A549 treated with Hydrocortisone at 1 μM for 4 hours (cell line): ENCODE measurements around the gene RCE1. TPM values are rescaled to one million over a fixed set of nuclear protein-coding genes. Genes with fewer than 3 reads are reported as not detected.

Experiments used
- total RNA-seq: library from RNA; stranded (reverse); fragments of 200-300 nt; extraction: Qiagen RNA extraction; gene quantifications from 5 replicates; pipeline ENCODE4 v1.2.3, GENCODE V29; 2022

Gene RCE1, protein sequence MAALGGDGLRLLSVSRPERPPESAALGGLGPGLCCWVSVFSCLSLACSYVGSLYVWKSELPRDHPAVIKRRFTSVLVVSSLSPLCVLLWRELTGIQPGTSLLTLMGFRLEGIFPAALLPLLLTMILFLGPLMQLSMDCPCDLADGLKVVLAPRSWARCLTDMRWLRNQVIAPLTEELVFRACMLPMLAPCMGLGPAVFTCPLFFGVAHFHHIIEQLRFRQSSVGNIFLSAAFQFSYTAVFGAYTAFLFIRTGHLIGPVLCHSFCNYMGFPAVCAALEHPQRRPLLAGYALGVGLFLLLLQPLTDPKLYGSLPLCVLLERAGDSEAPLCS
- total RNA-seq: 37.0 to 54.4 TPM (median 52.6 TPM) in 5 replicates

DNA sequence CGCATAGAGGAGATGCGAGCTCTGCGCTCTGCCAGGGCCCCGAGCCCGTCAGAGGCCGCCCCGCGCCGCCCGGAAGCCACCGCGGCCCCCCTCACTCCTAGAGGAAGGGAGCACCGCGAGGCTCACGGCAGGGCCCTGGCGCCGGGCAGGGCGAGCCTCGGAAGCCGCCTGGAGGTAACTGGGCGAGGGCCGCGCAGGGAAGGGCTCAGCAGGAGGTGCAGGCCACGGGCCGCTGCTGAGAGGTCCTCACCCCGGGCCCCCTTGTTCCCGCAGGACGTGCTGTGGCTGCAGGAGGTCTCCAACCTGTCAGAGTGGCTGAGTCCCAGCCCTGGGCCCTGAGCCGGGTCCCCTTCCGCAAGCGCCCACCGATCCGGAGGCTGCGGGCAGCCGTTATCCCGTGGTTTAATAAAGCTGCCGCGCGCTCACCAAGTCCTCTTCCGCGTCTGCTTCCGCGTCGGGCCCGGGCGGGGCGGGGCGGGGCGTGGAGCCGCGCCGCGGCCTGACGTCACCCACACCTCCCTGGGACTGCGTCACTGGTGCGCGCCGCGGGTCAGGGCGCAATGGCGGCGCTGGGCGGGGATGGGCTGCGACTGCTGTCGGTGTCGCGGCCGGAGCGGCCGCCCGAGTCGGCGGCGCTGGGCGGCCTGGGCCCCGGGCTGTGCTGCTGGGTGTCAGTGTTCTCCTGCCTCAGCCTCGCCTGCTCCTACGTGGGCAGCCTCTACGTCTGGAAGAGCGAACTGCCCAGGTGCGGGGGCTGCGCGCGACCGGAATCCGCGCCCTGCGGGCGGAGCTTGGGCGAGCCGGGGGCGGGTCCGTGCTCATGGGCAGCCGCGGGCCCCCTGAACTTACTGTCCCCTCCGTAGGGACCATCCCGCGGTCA, at the start of gene RCE1:
RCE1 (plus strand) TSS at position 546 of the 880 bp plus-strand sequence; CDS start at position 561, 15 bp downstream.

DNA sequence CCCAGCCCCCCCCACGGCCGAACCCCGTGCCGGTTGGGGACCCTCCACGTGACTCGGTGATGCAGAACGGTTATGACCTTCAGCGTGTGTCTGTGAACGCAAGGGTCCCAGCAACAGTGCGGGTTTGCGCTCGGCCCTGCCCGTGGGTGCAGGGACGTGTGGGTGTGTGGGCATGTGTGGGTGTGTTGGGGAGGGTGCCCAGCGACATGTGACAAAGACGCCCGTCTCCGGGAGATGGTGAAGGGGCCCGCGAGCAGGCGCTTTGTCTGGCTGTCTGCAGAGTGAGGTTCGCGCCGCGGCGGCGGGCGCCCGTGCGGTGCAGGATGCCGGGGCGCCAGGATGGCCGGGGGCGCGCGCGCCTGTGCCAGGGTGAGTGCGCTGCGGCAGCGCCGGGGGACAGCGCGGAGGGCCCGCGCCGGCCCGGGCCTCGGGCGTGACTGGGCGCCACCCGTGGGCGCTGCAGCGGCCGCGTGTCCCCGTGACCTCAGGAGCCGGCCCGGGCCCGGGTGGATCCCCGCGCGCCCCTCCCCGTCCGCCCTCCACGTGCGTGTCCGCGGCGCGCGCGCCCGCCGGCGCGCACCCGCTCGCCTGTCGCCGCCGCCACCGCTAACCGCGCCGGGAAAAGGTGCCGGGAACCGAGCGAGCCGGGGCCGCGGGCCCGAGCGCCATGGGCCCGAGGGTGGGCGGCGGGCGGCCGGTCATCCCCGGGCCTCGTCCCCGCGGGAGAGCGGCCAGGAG, 13.4 kb downstream of the RCE1 start, which contains the start of gene LRFN4:
LRFN4 (plus strand) TSS at position 569 of the 738 bp plus-strand sequence. CDS start 681 bp downstream, outside the sequence.

Other genes with a start within 250 kb of the RCE1 start
- gene RBM14, start 226.8 kb upstream of the RCE1 start, total RNA-seq: 64.0 to 79.2 TPM (median 66.7 TPM) in 5 replicates
- gene RBM4, start 204.7 kb upstream of the RCE1 start, total RNA-seq: 128 to 151 TPM (median 134 TPM) in 5 replicates
- gene RBM4B, start 165.6 kb upstream of the RCE1 start, total RNA-seq: 16.7 to 20.7 TPM (median 19.2 TPM) in 5 replicates
- 11.2 to 15.1 TPM (median 11.4 TPM) in 5 replicates for gene SPTBN2, start 114.2 kb upstream of the RCE1 start, total RNA-seq
- gene LRFN4, start 13.6 kb downstream of the RCE1 start, total RNA-seq: 95.7 to 124 TPM (median 107 TPM) in 5 replicates
- 32.4 to 42.9 TPM (median 38.0 TPM) in 5 replicates for gene PC, start 114.9 kb downstream of the RCE1 start, total RNA-seq
- 45.5 to 81.5 TPM (median 70.4 TPM) in 5 replicates for gene C11orf86, start 131.9 kb downstream of the RCE1 start, total RNA-seq
- 18.1 to 22.6 TPM (median 22.2 TPM) in 5 replicates for gene SYT12, start 179.7 kb downstream of the RCE1 start, total RNA-seq
- 33.3 to 54.8 TPM (median 44.0 TPM) in 5 replicates for gene RHOD, start 213.4 kb downstream of the RCE1 start, total RNA-seq